ENCODE data around the gene C2orf49. TPM values are rescaled to one million over a fixed set of nuclear protein-coding genes. Genes with fewer than 3 reads are reported as not detected.

C2orf49 gene
- total RNA-seq, 1 experiment from 2014 or later: 24.8 TPM

DNA sequence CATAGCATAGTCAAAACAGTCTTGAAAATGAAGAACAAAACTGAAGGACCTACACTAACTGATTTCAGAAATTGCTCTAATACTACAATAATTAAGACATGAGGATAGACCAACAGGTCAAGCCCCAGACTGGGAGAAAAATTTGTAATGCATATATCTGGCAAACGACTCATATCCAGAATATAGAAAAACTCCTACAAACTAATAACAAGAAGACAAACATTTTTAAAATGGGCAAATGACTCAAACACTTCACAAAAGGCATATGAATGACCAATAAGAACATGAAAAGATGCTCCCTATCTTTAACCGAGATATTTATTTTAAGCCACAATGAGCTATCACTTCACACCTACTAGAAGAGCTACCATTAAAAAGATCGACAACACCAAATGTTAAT is 22.0 kb upstream of the C2orf49 start:
- H3K4me3 ChIP-seq (ENCODE audit: low read depth, low read length, poor library complexity, severe bottlenecking): no peak overlapping the region
- CTCF ChIA-PET: no interaction called here
- H3K27me3 ChIP-seq (replicated peaks; ENCODE audit: insufficient read depth, low read depth, low read length, poor library complexity): no peaks in the 10 kb centered on the region
- POLR2A ChIA-PET (ENCODE audit: low non-redundant PET): interaction anchor here (0.5 kb wide), 1 partner anchor 90 kb away, joined by 12 read pairs; no protein-coding TSS in a partner anchor
- H3K4me1 ChIP-seq (ENCODE audit: insufficient read depth, low read length, poor library complexity, severe bottlenecking): no peaks in the 10 kb centered on the region
- intact Hi-C loops (cut with micrococcal nuclease; ENCODE audit: unreplicated experiment): no loop called here
- no peaks in the 10 kb centered on the region for H3K9me3 ChIP-seq (ENCODE audit: low read depth, low read length, poor library complexity, severe bottlenecking)
- TF ChIP-seq, protein P1, sequence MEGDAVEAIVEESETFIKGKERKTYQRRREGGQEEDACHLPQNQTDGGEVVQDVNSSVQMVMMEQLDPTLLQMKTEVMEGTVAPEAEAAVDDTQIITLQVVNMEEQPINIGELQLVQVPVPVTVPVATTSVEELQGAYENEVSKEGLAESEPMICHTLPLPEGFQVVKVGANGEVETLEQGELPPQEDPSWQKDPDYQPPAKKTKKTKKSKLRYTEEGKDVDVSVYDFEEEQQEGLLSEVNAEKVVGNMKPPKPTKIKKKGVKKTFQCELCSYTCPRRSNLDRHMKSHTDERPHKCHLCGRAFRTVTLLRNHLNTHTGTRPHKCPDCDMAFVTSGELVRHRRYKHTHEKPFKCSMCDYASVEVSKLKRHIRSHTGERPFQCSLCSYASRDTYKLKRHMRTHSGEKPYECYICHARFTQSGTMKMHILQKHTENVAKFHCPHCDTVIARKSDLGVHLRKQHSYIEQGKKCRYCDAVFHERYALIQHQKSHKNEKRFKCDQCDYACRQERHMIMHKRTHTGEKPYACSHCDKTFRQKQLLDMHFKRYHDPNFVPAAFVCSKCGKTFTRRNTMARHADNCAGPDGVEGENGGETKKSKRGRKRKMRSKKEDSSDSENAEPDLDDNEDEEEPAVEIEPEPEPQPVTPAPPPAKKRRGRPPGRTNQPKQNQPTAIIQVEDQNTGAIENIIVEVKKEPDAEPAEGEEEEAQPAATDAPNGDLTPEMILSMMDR (conservative IDR thresholded peaks at IDR 0.05; ENCODE audit: low read depth, low read length): no peak
- no peak for TF ChIP-seq EZH2 (IDR thresholded peaks at IDR 0.05; ENCODE audit: borderline replicate concordance, low read depth, low read length, poor library complexity, severe bottlenecking)
- H3K27ac ChIP-seq (ENCODE audit: low read depth, low read length, poor library complexity, severe bottlenecking): no peak overlapping the region
- H3K36me3 ChIP-seq (ENCODE audit: insufficient read depth, low read length, poor library complexity, severe bottlenecking): no peaks in the 10 kb centered on the region
- DNase-seq (ENCODE audit: low spot score): no peak
- no TSS peak for BruUV-seq (replicated peaks)

DNA sequence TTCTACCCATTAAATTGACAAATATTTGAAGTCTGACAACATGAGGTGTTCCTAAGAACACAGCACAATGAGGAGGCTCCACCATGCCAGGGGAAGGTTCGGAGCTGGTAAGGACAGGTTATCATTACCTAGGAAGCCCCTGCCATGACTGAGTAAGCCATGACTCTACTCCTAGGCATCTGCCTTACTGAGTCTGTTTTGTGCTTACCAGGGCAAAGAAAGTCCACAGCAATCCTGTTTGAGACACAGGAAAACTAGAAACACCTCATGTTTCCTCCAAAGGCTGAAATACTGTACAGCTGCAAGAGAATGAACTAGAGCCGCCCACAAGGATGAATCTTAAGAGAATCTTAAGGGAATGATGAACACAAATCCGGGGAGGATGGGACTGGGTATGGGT is 19.4 kb upstream of the C2orf49 start:
- POLR2A ChIA-PET (ENCODE audit: low non-redundant PET): no interaction called here
- no peak for TF ChIP-seq EZH2 (IDR thresholded peaks at IDR 0.05; ENCODE audit: borderline replicate concordance, low read depth, low read length, poor library complexity, severe bottlenecking)
- TF ChIP-seq, protein P1 (conservative IDR thresholded peaks at IDR 0.05; ENCODE audit: low read depth, low read length): no peak
- Histone ChIP-seq H3K27ac (ENCODE audit: low read depth, low read length, poor library complexity, severe bottlenecking) (no peak overlapping the region), H3K27me3 (replicated peaks; ENCODE audit: insufficient read depth, low read depth, low read length, poor library complexity) (no peaks in the 10 kb centered on the region), H3K36me3 (ENCODE audit: insufficient read depth, low read length, poor library complexity, severe bottlenecking) (no peaks in the 10 kb centered on the region), H3K9me3 (ENCODE audit: low read depth, low read length, poor library complexity, severe bottlenecking) (no peaks in the 10 kb centered on the region), H3K4me3 (ENCODE audit: low read depth, low read length, poor library complexity, severe bottlenecking) (no peak overlapping the region), H3K4me1 (ENCODE audit: insufficient read depth, low read length, poor library complexity, severe bottlenecking) (peaks cover 5% of the 10 kb centered on the region)
- no peak for DNase-seq (ENCODE audit: low spot score)
- CTCF ChIA-PET: no interaction called here
- intact Hi-C loops (cut with micrococcal nuclease; ENCODE audit: unreplicated experiment): no loop called here
- BruUV-seq (replicated peaks): no TSS peak

DNA sequence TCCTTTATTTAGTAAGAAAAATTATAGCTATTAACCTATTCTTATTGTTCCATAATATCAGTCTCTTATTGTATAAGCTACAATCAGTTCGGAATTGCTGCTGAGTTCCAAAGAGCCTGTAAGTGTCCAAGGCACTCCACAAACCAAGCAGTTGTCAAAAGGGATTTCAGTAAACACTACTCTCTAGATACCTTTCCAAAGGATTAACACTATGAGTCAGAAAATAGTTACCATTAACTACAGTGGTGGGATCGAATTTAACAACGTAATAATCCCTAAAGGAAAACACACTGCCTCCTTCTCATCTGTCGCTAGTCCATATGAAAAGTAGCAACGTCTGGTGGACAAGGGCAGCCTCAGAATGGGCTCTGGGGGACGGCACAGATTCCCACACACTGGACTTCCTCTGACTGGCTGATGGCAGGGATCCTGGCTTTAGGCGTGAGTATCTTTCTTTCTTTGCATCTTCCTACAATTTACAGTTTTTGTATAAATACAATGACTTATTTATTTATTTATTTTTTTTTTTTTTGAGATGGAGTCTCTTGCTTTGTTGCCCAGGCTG is 16.6 kb upstream of the C2orf49 start:
- H3K4me1 ChIP-seq (ENCODE audit: insufficient read depth, low read length, poor library complexity, severe bottlenecking): peaks cover 11% of the 10 kb centered on the region
- no peaks in the 10 kb centered on the region for H3K36me3 ChIP-seq (ENCODE audit: insufficient read depth, low read length, poor library complexity, severe bottlenecking)
- H3K27ac ChIP-seq (ENCODE audit: low read depth, low read length, poor library complexity, severe bottlenecking): no peak overlapping the region
- no peaks in the 10 kb centered on the region for H3K9me3 ChIP-seq (ENCODE audit: low read depth, low read length, poor library complexity, severe bottlenecking)
- CTCF ChIA-PET: no interaction called here
- no peaks in the 10 kb centered on the region for H3K27me3 ChIP-seq (replicated peaks; ENCODE audit: insufficient read depth, low read depth, low read length, poor library complexity)
- intact Hi-C loops (cut with micrococcal nuclease; ENCODE audit: unreplicated experiment): no loop called here
- DNase-seq (ENCODE audit: low spot score): peak; percentile 28
- H3K4me3 ChIP-seq (ENCODE audit: low read depth, low read length, poor library complexity, severe bottlenecking): no peak overlapping the region
- POLR2A ChIA-PET (ENCODE audit: low non-redundant PET): no interaction called here
- no TSS peak for BruUV-seq (replicated peaks)
- TF ChIP-seq, protein P1 (conservative IDR thresholded peaks at IDR 0.05; ENCODE audit: low read depth, low read length): no peak
- TF ChIP-seq EZH2 (IDR thresholded peaks at IDR 0.05; ENCODE audit: borderline replicate concordance, low read depth, low read length, poor library complexity, severe bottlenecking): no peak
